GM12878 (cell line): Measurements from ENCODE around the gene C1QTNF5. TPM values are rescaled to one million over a fixed set of nuclear protein-coding genes. Genes with fewer than 3 reads are reported as not detected.

Source experiments
- BHLHE40 ChIP-seq, 2 experiments: fragments of 450-650 bp in 1 of 2; IDR thresholded peaks; 2 replicates each; pipeline ENCODE4 v1.6.1; 2011 to 2017; ENCODE audit warnings: low read depth in 2 of 2, borderline replicate concordance in 1 of 2, improper control_type of control experiment in 1 of 2, low read length in 1 of 2, mild to moderate bottlenecking in 1 of 2
- CEBPZ ChIP-seq: fragments of 150-350 bp; IDR thresholded peaks from 2 replicates; pipeline ENCODE4 v1.6.1; 2016; ENCODE audit warnings: low read depth, low read length
- CHD2 ChIP-seq: IDR thresholded peaks from 2 replicates; pipeline ENCODE4 v1.6.1; 2011; ENCODE audit warnings: low read depth, low read length, improper control_type of control experiment, borderline replicate concordance
- CREM ChIP-seq: IDR thresholded peaks from 2 replicates; pipeline ENCODE4 v1.6.1; 2014; ENCODE audit warnings: antibody characterized with exemption, low read depth
- IKZF1 ChIP-seq: fragments of 450-650 bp; conservative IDR thresholded peaks from 2 replicates; pipeline ENCODE4 v1.6.1; 2017; ENCODE audit warnings: antibody characterized with exemption, mild to moderate bottlenecking
- IRF4 ChIP-seq: IDR thresholded peaks from 2 replicates; pipeline ENCODE4 v1.6.1; 2011; ENCODE audit warnings: low read depth, low read length
- KDM1A ChIP-seq: fragments of 200-600 bp; sonication (generic); IDR thresholded peaks from 2 replicates; pipeline ENCODE4 v1.6.1; 2016; ENCODE audit warnings: borderline replicate concordance
- MXI1 ChIP-seq: fragments of 150-350 bp; IDR thresholded peaks from 2 replicates; pipeline ENCODE4 v1.6.1; 2011; ENCODE audit warnings: low read depth, mild to moderate bottlenecking, inconsistent platforms, low read length, improper control_type of control experiment
- NFYB ChIP-seq: IDR thresholded peaks from 2 replicates; pipeline ENCODE4 v1.6.1; 2011; ENCODE audit warnings: low read depth, mild to moderate bottlenecking, low read length, improper control_type of control experiment, moderate library complexity; ENCODE audit not compliant: insufficient read depth
- NKRF ChIP-seq: fragments of 450-650 bp; conservative IDR thresholded peaks from 2 replicates; pipeline ENCODE4 v1.6.1; 2017; ENCODE audit warnings: mild to moderate bottlenecking, moderate library complexity
- NR2F1 ChIP-seq: fragments of 450-650 bp; conservative IDR thresholded peaks from 2 replicates; pipeline ENCODE4 v1.6.1; 2017; ENCODE audit warnings: mild to moderate bottlenecking
- SMAD5 ChIP-seq: IDR thresholded peaks from 2 replicates; pipeline ENCODE4 v1.6.1; 2016; ENCODE audit warnings: antibody characterized with exemption, low read depth
- SP1 ChIP-seq: IDR thresholded peaks from one replicate; pipeline ENCODE4 v1.6.1; 2011; ENCODE audit warnings: low read depth, low read length
- TCF3 ChIP-seq: IDR thresholded peaks from 2 replicates; pipeline ENCODE4 v1.6.1; 2012; ENCODE audit warnings: low read depth, mild to moderate bottlenecking, low read length, borderline replicate concordance; ENCODE audit not compliant: insufficient read depth
- ZBTB11 ChIP-seq: fragments of 450-650 bp; formaldehyde crosslinking; IDR thresholded peaks from 2 replicates; pipeline ENCODE4 v1.5.0; 2022; ENCODE audit warnings: mild to moderate bottlenecking, missing genetic modification characterization
- ZNF592 ChIP-seq: fragments of 450-650 bp; IDR thresholded peaks from 2 replicates; pipeline ENCODE4 v1.6.1; 2017; ENCODE audit warnings: mild to moderate bottlenecking, moderate library complexity
- polyA plus RNA-seq, 11 experiments: library from polyadenylated mRNA; depleted of rRNA in 4 of 11; unstranded in 6 of 11; stranded (reverse) in 5 of 11; fragments of >200 nt; fragmentation: Nextera tagmentation in 4 of 11; fragmentation: Illumina TruSeq in 1 of 11; extraction: Ambion mirVana in 4 of 11; extraction: Trizol in 1 of 11; gene quantifications; 1 replicate in 1 of 11; 2 replicates in 10 of 11; pipeline versions ENCODE4 v1.2.1 to v1.2.3, GENCODE V29; 2011 to 2016; ENCODE audit warnings: inconsistent platforms in 2 of 11, missing spikeins in 2 of 11, low read depth in 1 of 11
- total RNA-seq, 4 experiments: library from RNA; depleted of rRNA in 3 of 4; stranded (reverse); fragments of >200 nt in 3 of 4; fragmentation: Illumina TruSeq in 1 of 4; extraction: Trizol in 1 of 4; gene quantifications; 2 replicates each; pipeline versions ENCODE4 v1.2.1 to v1.2.3, GENCODE V29; 2013 to 2021

Gene C1QTNF5
- total and polyA plus RNA-seq, 10 of the 15 experiments (the other 5 are each of a cell fraction or from before 2014, with no cell fraction given), result not detected

- TF ChIP-seq ZNF592 (no peak), BHLHE40 (IDR thresholded peaks at IDR 0.05; ENCODE audit: borderline replicate concordance in 1 of 2, low read depth in 2 of 2, low read length in 1 of 2) (0 out of 4 replicates have a peak, but pooled peaks have one; percentile 12 to 22), CEBPZ (peak; percentile 10; the same call in 1 of the 2 replicates), TCF3 (no peak), IKZF1 (peak; percentile 40), NKRF (peak; percentile 57), MXI1 (peak; percentile 92), SMAD5 (no peak), KDM1A (no peak), SP1 (peak; percentile 97), CHD2 (peak; percentile 88; the same call in 1 of the 2 replicates), NR2F1 (peak; percentile 4), IRF4 (no peak), NFYB (peak; percentile 98), CREM (peak; percentile 88), ZBTB11 (no peak)
These were observed 6.3 kb downstream of the C1QTNF5 start, which contains the start of gene RNF26 (continued) for GRCh38 chr11:119334174-119334930.
